Neural cell (in vitro differentiated cells): ENCODE data around the gene SPOCD1.

Experiments used
- EZH2 ChIP-seq: fragments of 200-600, 300-800 bp; shearing (Covaris generic), sonication (generic); IDR thresholded peaks from 2 replicates; pipeline ENCODE4 v1.6.1; 2014; ENCODE audit warnings: antibody characterized with exemption, low read length, borderline replicate concordance, mild to moderate bottlenecking; ENCODE audit not compliant: insufficient read depth, poor library complexity, severe bottlenecking
- MXI1 ChIP-seq: fragments of 450-650 bp; conservative IDR thresholded peaks from 2 replicates; pipeline ENCODE4 v1.6.1; 2014; ENCODE audit warnings: antibody characterized with exemption, mild to moderate bottlenecking; ENCODE audit not compliant: poor library complexity, severe bottlenecking
- POLR2AphosphoS5 ChIP-seq: IDR thresholded peaks from 2 replicates; pipeline ENCODE4 v1.6.1; 2012
- TF ChIP-seq, protein P1 (sequence below): fragments of 450-650 bp; IDR thresholded peaks from 2 replicates; pipeline ENCODE4 v1.5.1; 2014; ENCODE audit warnings: antibody characterized with exemption, mild to moderate bottlenecking, moderate library complexity; ENCODE audit not compliant: poor library complexity, severe bottlenecking

GRCh38 chr1:31757204-31757679, 58.6 kb downstream of the SPOCD1 start:
- TF ChIP-seq, protein P1, sequence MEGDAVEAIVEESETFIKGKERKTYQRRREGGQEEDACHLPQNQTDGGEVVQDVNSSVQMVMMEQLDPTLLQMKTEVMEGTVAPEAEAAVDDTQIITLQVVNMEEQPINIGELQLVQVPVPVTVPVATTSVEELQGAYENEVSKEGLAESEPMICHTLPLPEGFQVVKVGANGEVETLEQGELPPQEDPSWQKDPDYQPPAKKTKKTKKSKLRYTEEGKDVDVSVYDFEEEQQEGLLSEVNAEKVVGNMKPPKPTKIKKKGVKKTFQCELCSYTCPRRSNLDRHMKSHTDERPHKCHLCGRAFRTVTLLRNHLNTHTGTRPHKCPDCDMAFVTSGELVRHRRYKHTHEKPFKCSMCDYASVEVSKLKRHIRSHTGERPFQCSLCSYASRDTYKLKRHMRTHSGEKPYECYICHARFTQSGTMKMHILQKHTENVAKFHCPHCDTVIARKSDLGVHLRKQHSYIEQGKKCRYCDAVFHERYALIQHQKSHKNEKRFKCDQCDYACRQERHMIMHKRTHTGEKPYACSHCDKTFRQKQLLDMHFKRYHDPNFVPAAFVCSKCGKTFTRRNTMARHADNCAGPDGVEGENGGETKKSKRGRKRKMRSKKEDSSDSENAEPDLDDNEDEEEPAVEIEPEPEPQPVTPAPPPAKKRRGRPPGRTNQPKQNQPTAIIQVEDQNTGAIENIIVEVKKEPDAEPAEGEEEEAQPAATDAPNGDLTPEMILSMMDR = peak; percentile 53
- TF ChIP-seq POLR2AphosphoS5 (peak; percentile 62), MXI1 (no peak), EZH2 (no peak)
